Measurements from ENCODE around the gene PCDHGA1. TPM values are rescaled to one million over a fixed set of nuclear protein-coding genes. Genes with fewer than 3 reads are reported as not detected.

PCDHGA1 gene
- total RNA-seq, 1 donor from 2014 or later = 0.15 TPM

DNA sequence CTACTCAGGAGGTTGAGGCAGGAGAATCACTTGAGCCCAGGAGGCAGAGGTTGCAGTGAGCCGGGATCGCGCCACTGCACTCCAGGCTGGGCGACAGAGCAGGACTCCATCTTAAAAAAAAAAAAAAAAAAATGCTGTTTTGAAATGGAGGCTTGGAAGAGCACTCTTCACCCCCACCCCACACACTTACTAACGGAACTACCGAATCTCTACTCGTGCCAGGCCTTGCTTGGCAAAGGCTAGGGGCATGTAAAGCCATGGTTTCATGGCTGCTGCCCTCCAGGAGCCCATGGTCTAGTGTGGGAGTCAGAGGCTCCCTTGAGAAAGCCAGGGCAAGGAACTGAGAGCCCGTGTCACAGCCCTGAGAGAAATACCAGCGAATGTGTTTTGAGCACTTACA lies 179.8 kb downstream of the PCDHGA1 start:
- DNase-seq (ENCODE audit: low spot score) = no peak
- H3K27ac Mint-ChIP-seq (ENCODE audit: unreplicated experiment) = peak overlapping the region; percentile 100
- H3K36me3 Mint-ChIP-seq (ENCODE audit: low read depth) = peaks cover 6% of the 10 kb centered on the region
- no peaks in the 10 kb centered on the region for H3K27me3 Mint-ChIP-seq (ENCODE audit: low read depth)
- no peaks in the 10 kb centered on the region for H3K9me3 Mint-ChIP-seq (ENCODE audit: low read depth)
- no peak overlapping the region for H3K4me3 Mint-ChIP-seq (ENCODE audit: unreplicated experiment)
- TF ChIP-seq, protein P1, sequence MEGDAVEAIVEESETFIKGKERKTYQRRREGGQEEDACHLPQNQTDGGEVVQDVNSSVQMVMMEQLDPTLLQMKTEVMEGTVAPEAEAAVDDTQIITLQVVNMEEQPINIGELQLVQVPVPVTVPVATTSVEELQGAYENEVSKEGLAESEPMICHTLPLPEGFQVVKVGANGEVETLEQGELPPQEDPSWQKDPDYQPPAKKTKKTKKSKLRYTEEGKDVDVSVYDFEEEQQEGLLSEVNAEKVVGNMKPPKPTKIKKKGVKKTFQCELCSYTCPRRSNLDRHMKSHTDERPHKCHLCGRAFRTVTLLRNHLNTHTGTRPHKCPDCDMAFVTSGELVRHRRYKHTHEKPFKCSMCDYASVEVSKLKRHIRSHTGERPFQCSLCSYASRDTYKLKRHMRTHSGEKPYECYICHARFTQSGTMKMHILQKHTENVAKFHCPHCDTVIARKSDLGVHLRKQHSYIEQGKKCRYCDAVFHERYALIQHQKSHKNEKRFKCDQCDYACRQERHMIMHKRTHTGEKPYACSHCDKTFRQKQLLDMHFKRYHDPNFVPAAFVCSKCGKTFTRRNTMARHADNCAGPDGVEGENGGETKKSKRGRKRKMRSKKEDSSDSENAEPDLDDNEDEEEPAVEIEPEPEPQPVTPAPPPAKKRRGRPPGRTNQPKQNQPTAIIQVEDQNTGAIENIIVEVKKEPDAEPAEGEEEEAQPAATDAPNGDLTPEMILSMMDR (IDR thresholded peaks at IDR 0.05) = no peak
- peaks cover 75% of the 10 kb centered on the region for H3K4me1 Mint-ChIP-seq (ENCODE audit: low read depth)

DNA sequence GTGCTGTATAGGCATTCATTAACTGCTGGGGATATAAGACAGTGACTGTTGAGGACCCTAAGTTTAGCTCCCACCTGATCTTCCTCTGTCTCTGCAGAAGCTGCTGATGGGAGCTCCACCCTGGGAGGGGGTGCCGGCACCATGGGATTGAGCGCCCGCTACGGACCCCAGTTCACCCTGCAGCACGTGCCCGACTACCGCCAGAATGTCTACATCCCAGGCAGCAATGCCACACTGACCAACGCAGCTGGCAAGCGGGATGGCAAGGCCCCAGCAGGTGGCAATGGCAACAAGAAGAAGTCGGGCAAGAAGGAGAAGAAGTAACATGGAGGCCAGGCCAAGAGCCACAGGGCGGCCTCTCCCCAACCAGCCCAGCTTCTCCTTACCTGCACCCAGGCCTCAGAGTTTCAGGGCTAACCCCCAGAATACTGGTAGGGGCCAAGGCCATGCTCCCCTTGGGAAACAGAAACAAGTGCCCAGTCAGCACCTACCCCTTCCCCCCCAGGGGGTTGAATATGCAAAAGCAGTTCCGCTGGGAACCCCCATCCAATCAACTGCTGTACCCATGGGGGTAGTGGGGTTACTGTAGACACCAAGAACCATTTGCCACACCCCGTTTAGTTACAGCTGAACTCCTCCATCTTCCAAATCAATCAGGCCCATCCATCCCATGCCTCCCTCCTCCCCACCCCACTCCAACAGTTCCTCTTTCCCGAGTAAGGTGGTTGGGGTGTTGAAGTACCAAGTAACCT lies 180.7 kb downstream of the PCDHGA1 start:
- Mint-ChIP-seq H3K27ac (ENCODE audit: unreplicated experiment) (peak overlapping the region; percentile 100), H3K4me1 (ENCODE audit: low read depth) (peaks cover 83% of the 10 kb centered on the region), H3K27me3 (ENCODE audit: low read depth) (no peaks in the 10 kb centered on the region), H3K4me3 (ENCODE audit: unreplicated experiment) (no peak overlapping the region), H3K9me3 (ENCODE audit: low read depth) (no peaks in the 10 kb centered on the region), H3K36me3 (ENCODE audit: low read depth) (peaks cover 6% of the 10 kb centered on the region)
- TF ChIP-seq, protein P1 (IDR thresholded peaks at IDR 0.05) = no peak
- DNase-seq (ENCODE audit: low spot score) = no peak

DNA sequence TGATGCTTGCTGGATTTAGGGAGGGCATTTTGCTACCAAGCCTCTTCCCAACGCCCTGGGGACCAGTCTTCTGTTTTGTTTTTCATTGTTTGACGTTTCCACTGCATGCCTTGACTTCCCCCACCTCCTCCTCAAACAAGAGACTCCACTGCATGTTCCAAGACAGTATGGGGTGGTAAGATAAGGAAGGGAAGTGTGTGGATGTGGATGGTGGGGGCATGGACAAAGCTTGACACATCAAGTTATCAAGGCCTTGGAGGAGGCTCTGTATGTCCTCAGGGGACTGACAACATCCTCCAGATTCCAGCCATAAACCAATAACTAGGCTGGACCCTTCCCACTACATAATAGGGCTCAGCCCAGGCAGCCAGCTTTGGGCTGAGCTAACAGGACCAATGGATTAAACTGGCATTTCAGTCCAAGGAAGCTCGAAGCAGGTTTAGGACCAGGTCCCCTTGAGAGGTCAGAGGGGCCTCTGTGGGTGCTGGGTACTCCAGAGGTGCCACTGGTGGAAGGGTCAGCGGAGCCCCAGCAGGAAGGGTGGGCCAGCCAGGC lies 181.5 kb downstream of the PCDHGA1 start:
- peaks cover 86% of the 10 kb centered on the region for H3K4me1 Mint-ChIP-seq (ENCODE audit: low read depth)
- peaks cover 8% of the 10 kb centered on the region for H3K36me3 Mint-ChIP-seq (ENCODE audit: low read depth)
- DNase-seq (ENCODE audit: low spot score) = no peak

DNA sequence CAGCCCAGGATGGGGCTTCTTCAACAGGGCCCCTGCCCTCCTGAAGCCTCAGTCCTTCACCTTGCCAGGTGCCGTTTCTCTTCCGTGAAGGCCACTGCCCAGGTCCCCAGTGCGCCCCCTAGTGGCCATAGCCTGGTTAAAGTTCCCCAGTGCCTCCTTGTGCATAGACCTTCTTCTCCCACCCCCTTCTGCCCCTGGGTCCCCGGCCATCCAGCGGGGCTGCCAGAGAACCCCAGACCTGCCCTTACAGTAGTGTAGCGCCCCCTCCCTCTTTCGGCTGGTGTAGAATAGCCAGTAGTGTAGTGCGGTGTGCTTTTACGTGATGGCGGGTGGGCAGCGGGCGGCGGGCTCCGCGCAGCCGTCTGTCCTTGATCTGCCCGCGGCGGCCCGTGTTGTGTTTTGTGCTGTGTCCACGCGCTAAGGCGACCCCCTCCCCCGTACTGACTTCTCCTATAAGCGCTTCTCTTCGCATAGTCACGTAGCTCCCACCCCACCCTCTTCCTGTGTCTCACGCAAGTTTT lies 182.1 kb downstream of the PCDHGA1 start:
- Mint-ChIP-seq H3K4me3 (ENCODE audit: unreplicated experiment) (peak overlapping the region; percentile 73), H3K4me1 (ENCODE audit: low read depth) (peaks cover 86% of the 10 kb centered on the region), H3K27ac (ENCODE audit: unreplicated experiment) (peak overlapping the region; percentile 98), H3K9me3 (ENCODE audit: low read depth) (no peaks in the 10 kb centered on the region), H3K27me3 (ENCODE audit: low read depth) (no peaks in the 10 kb centered on the region), H3K36me3 (ENCODE audit: low read depth) (peaks cover 8% of the 10 kb centered on the region)
- DNase-seq (ENCODE audit: low spot score) = no peak
- TF ChIP-seq, protein P1 (IDR thresholded peaks at IDR 0.05) = peak; percentile 90

More for the DNA sequence above, 181.5 kb downstream of the PCDHGA1 start:
- TF ChIP-seq, protein P1 (IDR thresholded peaks at IDR 0.05) = no peak
- Mint-ChIP-seq H3K27me3 (ENCODE audit: low read depth) (no peaks in the 10 kb centered on the region), H3K4me3 (ENCODE audit: unreplicated experiment) (no peak overlapping the region), H3K27ac (ENCODE audit: unreplicated experiment) (peak overlapping the region; percentile 98), H3K9me3 (ENCODE audit: low read depth) (no peaks in the 10 kb centered on the region)

DNA sequence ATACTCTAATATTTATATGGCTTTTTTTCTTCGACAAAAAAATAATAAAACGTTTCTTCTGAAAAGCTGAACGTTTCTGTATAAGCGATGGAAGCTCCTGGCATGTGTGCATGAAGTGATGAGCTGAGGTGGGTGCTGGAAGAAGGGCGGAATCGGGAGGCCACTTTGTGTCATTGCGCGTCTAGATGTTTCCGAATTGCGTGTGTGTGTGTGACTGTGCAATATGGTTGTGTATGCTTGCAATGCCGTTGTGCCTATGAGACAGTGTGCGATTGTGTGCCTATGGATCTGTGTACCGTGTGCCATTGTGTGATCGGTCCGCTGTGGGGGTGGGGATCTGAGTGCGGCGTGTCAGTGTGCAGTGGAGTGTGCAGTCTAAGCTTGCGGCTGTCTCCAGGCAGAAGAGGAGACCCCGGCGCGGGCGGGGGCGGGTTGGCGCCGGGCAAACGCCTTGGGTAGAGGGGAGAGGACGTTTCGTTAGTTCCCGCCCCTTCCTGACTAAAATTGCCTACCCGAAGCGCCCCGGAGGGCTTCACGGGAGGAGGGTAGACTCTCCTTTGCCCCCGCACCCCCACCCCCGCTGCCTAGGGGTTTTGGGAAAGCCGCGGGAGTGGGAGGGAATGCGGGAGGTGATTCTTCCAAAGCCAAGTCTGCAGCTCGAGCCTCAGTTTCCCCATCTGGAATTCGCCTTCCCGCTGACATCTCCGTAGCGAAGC lies 182.8 kb downstream of the PCDHGA1 start:
- no peak for DNase-seq (ENCODE audit: low spot score)

More for the DNA sequence above, 182.8 kb downstream of the PCDHGA1 start:
- H3K27ac Mint-ChIP-seq (ENCODE audit: unreplicated experiment) = peak overlapping the region; percentile 98
- H3K4me1 Mint-ChIP-seq (ENCODE audit: low read depth) = peaks cover 86% of the 10 kb centered on the region
- TF ChIP-seq, protein P1 (IDR thresholded peaks at IDR 0.05) = no peak
- no peaks in the 10 kb centered on the region for H3K9me3 Mint-ChIP-seq (ENCODE audit: low read depth)
- no peaks in the 10 kb centered on the region for H3K27me3 Mint-ChIP-seq (ENCODE audit: low read depth)
- peaks cover 9% of the 10 kb centered on the region for H3K36me3 Mint-ChIP-seq (ENCODE audit: low read depth)
- H3K4me3 Mint-ChIP-seq (ENCODE audit: unreplicated experiment) = peak overlapping the region; percentile 73
